MM.1S (cell line): ENCODE results near the gene HM13.
"Not testable (repeated sequence)": the region's sequence is repeated elsewhere in the genome, so short reads cannot be mapped to it uniquely, and the experiment has no call there.

Experiments
- DNase-seq: peaks from one replicate; pipeline ENCODE4 v3.0.0-alpha.2; 2015
- H2AFZ ChIP-seq: fragments of 300-600 bp; sonication (generic); 2 replicates; pipeline ENCODE4 v1.6.0; 2016; ENCODE audit warnings: antibody characterized with exemption, low read length
- H3F3A ChIP-seq: fragments of 300-600 bp; sonication (generic); 2 replicates; pipeline ENCODE4 v1.6.1; 2016; ENCODE audit warnings: mild to moderate bottlenecking, antibody characterized with exemption, low read length, moderate library complexity, mixed read lengths; ENCODE audit not compliant: insufficient read depth
- H3K27ac ChIP-seq: fragments of 300-600 bp; sonication (generic); 2 replicates; pipeline ENCODE4 v1.5.1; 2016; ENCODE audit warnings: mild to moderate bottlenecking, low read length
- H3K27me3 ChIP-seq: fragments of 300-600 bp; sonication (generic); replicated peaks from 2 replicates; pipeline ENCODE4 v1.6.0; 2016; ENCODE audit warnings: low read length; ENCODE audit not compliant: insufficient read depth
- H3K36me3 ChIP-seq: fragments of 300-600 bp; sonication (generic); replicated peaks from 2 replicates; pipeline ENCODE4 v1.6.1; 2016; ENCODE audit warnings: mild to moderate bottlenecking, low read length, mixed read lengths; ENCODE audit not compliant: insufficient read depth
- H3K4me1 ChIP-seq: fragments of 300-600 bp; sonication (generic); 2 replicates; pipeline ENCODE4 v1.6.1; 2016; ENCODE audit warnings: low read length, mixed read lengths
- H3K4me2 ChIP-seq: fragments of 300-600 bp; sonication (generic); 2 replicates; pipeline ENCODE4 v1.6.0; 2016; ENCODE audit warnings: low read depth, low read length
- H3K4me3 ChIP-seq: fragments of 300-600 bp; sonication (generic); 2 replicates; pipeline ENCODE4 v1.5.1; 2016; ENCODE audit warnings: low read length, mixed read lengths
- H3K79me2 ChIP-seq: fragments of 300-600 bp; sonication (generic); 2 replicates; pipeline ENCODE4 v1.6.1; 2016; ENCODE audit warnings: mixed run types, low read length, mixed read lengths
- H3K9ac ChIP-seq: fragments of 300-600 bp; sonication (generic); 2 replicates; pipeline ENCODE4 v1.6.1; 2016; ENCODE audit warnings: low read length, mixed read lengths
- H3K9me2 ChIP-seq: fragments of 300-600 bp; sonication (generic); replicated peaks from 2 replicates; pipeline ENCODE4 v1.6.1; 2016; ENCODE audit warnings: mild to moderate bottlenecking, low read length, mixed read lengths; ENCODE audit not compliant: insufficient read depth
- H3K9me3 ChIP-seq: fragments of 300-600 bp; sonication (generic); replicated peaks from 2 replicates; pipeline ENCODE4 v1.6.1; 2016; ENCODE audit warnings: mild to moderate bottlenecking, low read length, mixed read lengths; ENCODE audit not compliant: insufficient read depth
- H4K20me1 ChIP-seq: fragments of 300-600 bp; sonication (generic); 2 replicates; pipeline ENCODE4 v1.6.1; 2016; ENCODE audit warnings: mild to moderate bottlenecking, low read length, moderate library complexity, mixed read lengths; ENCODE audit not compliant: insufficient read depth
- EZH2 ChIP-seq: fragments of 300-600 bp; sonication (generic); optimal IDR thresholded peaks from 2 replicates; pipeline ENCODE3; 2017; ENCODE audit warnings: low read depth, mild to moderate bottlenecking, antibody characterized with exemption, low read length, mixed read lengths
- EZH2phosphoT487 ChIP-seq: fragments of 300-600 bp; sonication (generic); IDR thresholded peaks from 2 replicates; pipeline ENCODE4 v1.6.1; 2018; ENCODE audit warnings: antibody characterized with exemption, low read length
- TF ChIP-seq, protein P1 (sequence below): fragments of 300-600 bp; sonication (generic); IDR thresholded peaks from 2 replicates; pipeline ENCODE4 v1.5.1; 2016; ENCODE audit warnings: antibody characterized with exemption, low read length, mixed read lengths

Gene HM13

DNA sequence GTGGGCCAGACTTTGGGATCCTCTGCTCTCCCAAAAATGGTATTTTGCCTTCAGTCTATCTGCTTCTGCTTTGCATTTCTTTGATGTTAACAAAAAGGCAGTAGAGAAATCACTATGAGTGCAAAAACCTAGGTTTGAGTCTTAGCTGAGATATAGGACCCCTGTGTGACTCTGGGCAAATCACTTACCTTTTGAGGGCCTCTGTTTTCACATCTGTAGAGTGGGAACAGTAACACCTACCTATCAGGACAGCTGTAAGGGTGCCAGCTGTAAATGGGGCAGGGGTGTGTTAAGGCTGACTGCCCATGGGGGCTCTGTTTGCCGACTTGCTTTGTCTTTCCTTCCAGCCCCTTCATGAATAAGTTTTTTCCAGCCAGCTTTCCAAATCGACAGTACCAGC, 30.4 kb downstream of the HM13 start:
- Histone ChIP-seq H3K79me2 (peaks cover 88% of the 10 kb centered on the region), H4K20me1 (no peaks in the 10 kb centered on the region), H2AFZ (no peak overlapping the region), H3K4me1 (no peaks in the 10 kb centered on the region), H3K9ac (no peak overlapping the region), H3K27me3 (no peaks in the 10 kb centered on the region), H3K4me2 (no peak overlapping the region), H3F3A (peaks cover 11% of the 10 kb centered on the region; the same call in 1 of the 2 replicates), H3K36me3 (peaks cover 11% of the 10 kb centered on the region; the same call in 1 of the 2 replicates), H3K9me2 (no peaks in the 10 kb centered on the region), H3K9me3 (no peaks in the 10 kb centered on the region), H3K27ac (no peak overlapping the region), H3K4me3 (no peak overlapping the region)
- no peak for DNase-seq
- TF ChIP-seq EZH2phosphoT487 (no peak), EZH2 (no peak)
- TF ChIP-seq, protein P1, sequence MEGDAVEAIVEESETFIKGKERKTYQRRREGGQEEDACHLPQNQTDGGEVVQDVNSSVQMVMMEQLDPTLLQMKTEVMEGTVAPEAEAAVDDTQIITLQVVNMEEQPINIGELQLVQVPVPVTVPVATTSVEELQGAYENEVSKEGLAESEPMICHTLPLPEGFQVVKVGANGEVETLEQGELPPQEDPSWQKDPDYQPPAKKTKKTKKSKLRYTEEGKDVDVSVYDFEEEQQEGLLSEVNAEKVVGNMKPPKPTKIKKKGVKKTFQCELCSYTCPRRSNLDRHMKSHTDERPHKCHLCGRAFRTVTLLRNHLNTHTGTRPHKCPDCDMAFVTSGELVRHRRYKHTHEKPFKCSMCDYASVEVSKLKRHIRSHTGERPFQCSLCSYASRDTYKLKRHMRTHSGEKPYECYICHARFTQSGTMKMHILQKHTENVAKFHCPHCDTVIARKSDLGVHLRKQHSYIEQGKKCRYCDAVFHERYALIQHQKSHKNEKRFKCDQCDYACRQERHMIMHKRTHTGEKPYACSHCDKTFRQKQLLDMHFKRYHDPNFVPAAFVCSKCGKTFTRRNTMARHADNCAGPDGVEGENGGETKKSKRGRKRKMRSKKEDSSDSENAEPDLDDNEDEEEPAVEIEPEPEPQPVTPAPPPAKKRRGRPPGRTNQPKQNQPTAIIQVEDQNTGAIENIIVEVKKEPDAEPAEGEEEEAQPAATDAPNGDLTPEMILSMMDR, result no peak

DNA sequence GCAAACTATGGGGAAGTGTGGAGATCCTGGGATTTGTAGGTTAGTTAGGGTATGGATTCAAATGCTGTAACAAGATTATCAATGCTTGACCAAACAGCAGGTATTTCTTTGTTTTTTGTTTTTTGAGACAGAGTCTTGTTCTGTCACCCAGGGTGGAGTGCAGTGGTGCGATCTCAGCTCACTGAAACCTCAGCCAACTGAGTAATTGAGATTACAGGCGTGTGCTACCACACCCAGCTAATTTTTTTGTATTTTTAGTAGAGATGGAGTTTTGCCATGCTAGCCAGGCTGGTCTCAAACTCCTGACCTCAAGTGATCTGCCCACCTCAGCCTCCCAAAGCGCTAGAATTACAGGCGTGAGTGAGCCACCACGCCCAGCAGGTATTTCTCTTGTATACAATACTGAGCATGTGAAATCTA, 31.4 kb downstream of the HM13 start:
- Histone ChIP-seq H3K36me3 (peaks cover 14% of the 10 kb centered on the region; the same call in 1 of the 2 replicates), H3F3A (peaks cover 13% of the 10 kb centered on the region), H3K79me2 (peaks cover 88% of the 10 kb centered on the region)
- not testable (repeated sequence) for H3K4me2 ChIP-seq, H3K27ac ChIP-seq, H3K4me3 ChIP-seq, H3K9ac ChIP-seq, H3K9me3 ChIP-seq, H3K27me3 ChIP-seq, H3K4me1 ChIP-seq, H2AFZ ChIP-seq, H4K20me1 ChIP-seq, H3K9me2 ChIP-seq, DNase-seq

DNA sequence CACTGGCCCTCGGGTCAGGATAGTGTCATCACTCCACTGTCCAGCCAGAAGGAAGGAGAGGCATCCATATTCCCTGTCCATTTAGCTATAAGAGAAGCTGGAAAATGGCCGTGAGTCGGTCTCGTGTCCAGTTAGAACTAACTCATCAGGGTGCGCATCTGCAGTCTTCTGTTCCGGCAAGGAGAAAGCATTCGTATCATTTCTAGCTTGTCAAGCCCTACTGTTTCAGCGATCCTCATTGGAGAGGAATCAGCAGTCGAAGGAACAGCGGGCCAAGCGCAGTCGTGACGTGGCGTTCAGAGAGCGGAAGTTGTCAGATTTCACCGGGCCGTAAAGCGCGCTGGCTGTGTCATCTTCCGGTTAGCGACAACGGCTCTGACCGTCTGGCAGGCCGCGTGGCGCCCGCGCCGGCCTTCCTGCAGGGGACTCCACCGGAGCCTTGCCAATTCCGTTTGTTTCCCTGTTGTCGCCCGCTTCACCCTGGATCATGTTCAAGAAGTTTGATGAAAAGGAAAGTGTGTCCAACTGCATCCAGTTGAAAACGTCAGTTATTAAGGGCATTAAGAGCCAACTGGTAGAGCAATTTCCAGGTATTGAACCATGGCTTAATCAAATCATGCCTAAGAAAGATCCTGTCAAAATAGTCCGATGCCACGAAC, 32.9 kb downstream of the HM13 start:
- no peaks in the 10 kb centered on the region for H3K27me3 ChIP-seq
- H3F3A ChIP-seq, result peaks cover 12% of the 10 kb centered on the region
- peak; percentile 88 for DNase-seq
- no peaks in the 10 kb centered on the region for H3K9me3 ChIP-seq
- H3K4me1 ChIP-seq, result no peaks in the 10 kb centered on the region
- TF ChIP-seq, protein P1, result no peak
- TF ChIP-seq EZH2phosphoT487 (no peak), EZH2 (no peak)
- no peak overlapping the region for H2AFZ ChIP-seq
- peaks cover 73% of the 10 kb centered on the region for H3K79me2 ChIP-seq
- peaks cover 22% of the 10 kb centered on the region; the same call in 1 of the 2 replicates for H3K36me3 ChIP-seq
- H3K4me2 ChIP-seq, result peak overlapping the region; percentile 50
- H3K27ac ChIP-seq, result peak overlapping the region; percentile 80
- peak overlapping the region; percentile 79 for H3K9ac ChIP-seq
- H3K4me3 ChIP-seq, result peak overlapping the region; percentile 66
- no peaks in the 10 kb centered on the region for H3K9me2 ChIP-seq
- H4K20me1 ChIP-seq, result no peaks in the 10 kb centered on the region

DNA sequence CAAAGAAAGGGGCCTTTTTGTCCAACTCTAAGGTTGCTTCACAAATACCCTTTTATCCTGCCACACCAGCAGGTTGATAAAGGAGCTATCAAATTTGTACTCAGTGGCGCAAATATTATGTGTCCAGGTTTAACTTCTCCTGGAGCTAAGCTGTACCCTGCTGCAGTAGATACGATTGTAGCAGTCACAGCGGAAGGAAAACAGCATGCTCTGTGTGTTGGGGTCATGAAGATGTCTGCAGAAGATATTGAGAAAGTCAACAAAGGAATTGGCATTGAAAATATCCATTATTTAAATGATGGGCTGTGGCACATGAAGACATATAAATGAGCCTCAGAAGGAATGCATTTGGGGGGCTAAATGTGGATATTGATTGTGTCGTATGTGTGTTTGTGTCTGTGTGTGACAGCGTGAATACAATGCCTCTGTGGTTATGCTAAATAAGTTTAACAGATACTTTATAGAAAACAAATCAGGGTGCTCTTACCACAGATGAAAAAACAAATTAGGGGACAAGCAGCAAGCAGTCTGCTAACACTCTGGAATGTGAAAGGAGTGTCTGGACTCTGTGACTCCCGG, 33.6 kb downstream of the HM13 start:
- Histone ChIP-seq H3K9me3 (no peaks in the 10 kb centered on the region), H3K27me3 (no peaks in the 10 kb centered on the region), H3K4me1 (no peaks in the 10 kb centered on the region), H3K4me3 (peak overlapping the region; percentile 66), H4K20me1 (no peaks in the 10 kb centered on the region), H3K4me2 (peak overlapping the region; percentile 50), H3K36me3 (peaks cover 22% of the 10 kb centered on the region; the same call in 1 of the 2 replicates), H3K9ac (peak overlapping the region; percentile 79), H3F3A (peaks cover 12% of the 10 kb centered on the region), H3K9me2 (no peaks in the 10 kb centered on the region), H2AFZ (no peak overlapping the region), H3K79me2 (peaks cover 67% of the 10 kb centered on the region), H3K27ac (peak overlapping the region; percentile 80; the same call in 1 of the 2 replicates)
- no peak for TF ChIP-seq EZH2
- TF ChIP-seq, protein P1, result no peak
- no peak for TF ChIP-seq EZH2phosphoT487
- no peak for DNase-seq
